Measurements from ENCODE around the gene MAPK6.

GRCh38 chr15:52078197-52078875, 59.3 kb downstream of the MAPK6 start:
- TF ChIP-seq CTCF (conservative IDR thresholded peaks at IDR 0.05) (no peak), EZH2 (IDR thresholded peaks at IDR 0.05; ENCODE audit: low read depth) (no peak)

Measured in PC-9 (cell line).